Hepatocyte (in vitro differentiated cells): ENCODE data around the gene SEL1L3. TPM values are rescaled to one million over a fixed set of nuclear protein-coding genes. Genes with fewer than 3 reads are reported as not detected.

Experiments used
- DNase-seq: peaks from one replicate; pipeline ENCODE4 v3.0.0-alpha.2; 2016; ENCODE audit warnings: low spot score
- H2AFZ ChIP-seq: fragments of 200-600 bp; sonication (generic); 2 replicates; pipeline ENCODE4 v1.6.0; 2016; ENCODE audit warnings: antibody characterized with exemption, mild to moderate bottlenecking
- H3K27ac ChIP-seq: fragments of 200-600 bp; sonication (generic); 2 replicates; pipeline ENCODE4 v1.5.1; 2016; ENCODE audit warnings: mild to moderate bottlenecking
- H3K27me3 ChIP-seq: fragments of 200-600 bp; sonication (generic); 2 replicates; pipeline ENCODE4 v1.6.1; 2016
- H3K36me3 ChIP-seq: fragments of 200-600 bp; sonication (generic); replicated peaks from 2 replicates; pipeline ENCODE4 v1.5.1; 2016; ENCODE audit warnings: low read depth; ENCODE audit not compliant: insufficient read depth
- H3K4me1 ChIP-seq: fragments of 200-600 bp; sonication (generic); 2 replicates; pipeline ENCODE4 v1.5.1; 2016; ENCODE audit warnings: mild to moderate bottlenecking, moderate library complexity; ENCODE audit not compliant: insufficient read depth
- H3K4me2 ChIP-seq: fragments of 200-600 bp; sonication (generic); 2 replicates; pipeline ENCODE4 v1.6.0; 2016
- H3K4me3 ChIP-seq: fragments of 200-600 bp; sonication (generic); 2 replicates; pipeline ENCODE4 v1.5.1; 2016; ENCODE audit warnings: mild to moderate bottlenecking
- H3K79me2 ChIP-seq: fragments of 200-600 bp; sonication (generic); 2 replicates; pipeline ENCODE4 v1.6.0; 2017; ENCODE audit warnings: mild to moderate bottlenecking
- H3K9me2 ChIP-seq: fragments of 200-600 bp; sonication (generic); replicated peaks from 2 replicates; pipeline ENCODE4 v1.6.0; 2017; ENCODE audit warnings: mild to moderate bottlenecking; ENCODE audit not compliant: insufficient read depth
- H3K9me3 ChIP-seq: fragments of 200-600 bp; sonication (generic); 2 replicates; pipeline ENCODE4 v1.5.1; 2016; ENCODE audit warnings: low read depth, mild to moderate bottlenecking
- H4K20me1 ChIP-seq: fragments of 200-600 bp; sonication (generic); 2 replicates; pipeline ENCODE4 v1.6.0; 2016; ENCODE audit warnings: mild to moderate bottlenecking; ENCODE audit not compliant: insufficient read depth, poor library complexity, severe bottlenecking
- CTCF ChIP-seq: fragments of 200-600 bp; sonication (generic); IDR thresholded peaks from 2 replicates; pipeline ENCODE4 v1.5.1; 2016; ENCODE audit warnings: antibody characterized with exemption, mild to moderate bottlenecking; ENCODE audit not compliant: poor library complexity
- EZH2 ChIP-seq: fragments of 200-600 bp; sonication (generic); IDR thresholded peaks from 2 replicates; pipeline ENCODE4 v1.6.1; 2016; ENCODE audit warnings: antibody characterized with exemption, mild to moderate bottlenecking, borderline replicate concordance
- EZH2phosphoT487 ChIP-seq: fragments of 200-600 bp; sonication (generic); IDR thresholded peaks from one replicate; pipeline ENCODE4 v1.6.1; 2018; ENCODE audit warnings: antibody characterized with exemption, mild to moderate bottlenecking, low read depth, moderate library complexity; ENCODE audit not compliant: unreplicated experiment, severe bottlenecking
- WGBS: methylation state at CpG from one replicate; pipeline ENCODE4 v1.1.6; 2016; ENCODE audit warnings: low lambda C conversion rate; ENCODE audit errors: missing lambda C conversion rate; 5-methylcytosine and 5-hydroxymethylcytosine counted together
- polyA plus RNA-seq: library from polyadenylated mRNA; unstranded; fragments of >200 nt; fragmentation: Nextera tagmentation; extraction: Ambion mirVana; gene quantifications from 2 replicates; pipeline ENCODE4 v1.2.1, GENCODE V29; 2016
- total RNA-seq: library from RNA; depleted of rRNA; stranded (reverse); fragments of >200 nt; gene quantifications from 2 replicates; pipeline ENCODE4 v1.2.3, GENCODE V29; 2014

The SEL1L3 gene
- total and polyA plus RNA-seq, 2 experiments from 2014 or later: 13.7 to 56.2 TPM

- Histone ChIP-seq H3K27me3 (no peaks in the 10 kb centered on the region), H3K4me2 (no peak overlapping the region), H3K9me3 (no peaks in the 10 kb centered on the region), H3K4me3 (no peak overlapping the region), H2AFZ (no peak overlapping the region), H3K4me1 (no peaks in the 10 kb centered on the region), H3K27ac (no peak overlapping the region), H3K36me3 (no peaks in the 10 kb centered on the region), H3K79me2 (no peaks in the 10 kb centered on the region), H4K20me1 (no peaks in the 10 kb centered on the region), H3K9me2 (no peaks in the 10 kb centered on the region)
- WGBS: 45% methylated on average over 3 of the region's 3 CpGs
- TF ChIP-seq EZH2: no peak
- TF ChIP-seq EZH2phosphoT487: no peak
- TF ChIP-seq CTCF: no peak
- no peak for DNase-seq
Measured at GRCh38 chr4:25710637-25711036, 152.2 kb downstream of the SEL1L3 start.

DNA sequence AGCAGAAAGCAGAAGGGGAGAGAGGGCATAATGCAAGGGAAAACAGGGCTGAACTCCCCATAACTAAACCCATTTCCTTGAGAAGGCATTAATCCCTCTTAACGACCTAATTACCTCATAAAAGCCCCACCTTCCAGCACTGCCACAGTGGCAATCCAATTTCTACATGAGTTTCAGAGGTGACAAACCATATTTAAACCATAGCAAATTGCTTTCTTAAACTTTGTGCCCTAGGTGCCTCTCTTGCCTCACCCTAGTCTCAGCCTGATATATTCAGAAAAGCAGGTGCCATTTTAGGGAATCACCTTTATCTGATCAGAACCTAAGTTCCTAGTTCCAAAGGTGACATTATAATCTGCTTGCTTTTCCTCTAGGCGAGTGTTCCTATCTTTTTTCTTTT is 158.3 kb downstream of the SEL1L3 start:
- Histone ChIP-seq H3K36me3 (no peaks in the 10 kb centered on the region), H3K9me3 (no peaks in the 10 kb centered on the region), H2AFZ (no peak overlapping the region), H3K4me3 (no peak overlapping the region), H3K9me2 (no peaks in the 10 kb centered on the region), H3K79me2 (no peaks in the 10 kb centered on the region), H3K27ac (peak overlapping the region; percentile 67), H3K27me3 (no peaks in the 10 kb centered on the region), H4K20me1 (no peaks in the 10 kb centered on the region), H3K4me2 (no peak overlapping the region), H3K4me1 (no peaks in the 10 kb centered on the region)
- WGBS: 39% methylated on average over 2 of the region's 2 CpGs
- DNase-seq: no peak
- no peak for TF ChIP-seq EZH2phosphoT487
- TF ChIP-seq EZH2: no peak
- no peak for TF ChIP-seq CTCF

GRCh38 chr4:25703731-25704388 is 158.9 kb downstream of the SEL1L3 start:
- Histone ChIP-seq H3K36me3 (no peaks in the 10 kb centered on the region), H2AFZ (no peak overlapping the region), H4K20me1 (no peaks in the 10 kb centered on the region), H3K9me2 (no peaks in the 10 kb centered on the region), H3K4me1 (no peaks in the 10 kb centered on the region), H3K27me3 (no peaks in the 10 kb centered on the region), H3K4me3 (no peak overlapping the region), H3K9me3 (no peaks in the 10 kb centered on the region), H3K79me2 (no peaks in the 10 kb centered on the region), H3K27ac (peak overlapping the region; percentile 67), H3K4me2 (no peak overlapping the region)
- DNase-seq: no peak
- WGBS: 79% methylated on average over 3 of the region's 3 CpGs
- no peak for TF ChIP-seq EZH2phosphoT487
- TF ChIP-seq EZH2: no peak
- TF ChIP-seq CTCF: no peak
